Peyer's patch (tissue), 4 donors: ENCODE data around the gene NTN4.

Experiments used
- POLR2A ChIP-seq, 2 donors: fragments of 450-650 bp; IDR thresholded peaks; one replicate each; pipeline ENCODE4 v1.5.1; 2017; ENCODE audit warnings: antibody characterized with exemption in 2 of 2, mild to moderate bottlenecking in 2 of 2, moderate library complexity in 2 of 2
- TF ChIP-seq, protein P1 (sequence below), 6 experiments: fragments of 450-650 bp in 4 of 6; fragments of 200-600 bp in 2 of 6; sonication (generic) in 1 of 6; IDR thresholded peaks; one replicate each; pipeline ENCODE4 v1.5.1; 2017 to 2019; ENCODE audit warnings: antibody characterized with exemption in 6 of 6, mild to moderate bottlenecking in 3 of 6, moderate library complexity in 1 of 6

- TF ChIP-seq, protein P1, sequence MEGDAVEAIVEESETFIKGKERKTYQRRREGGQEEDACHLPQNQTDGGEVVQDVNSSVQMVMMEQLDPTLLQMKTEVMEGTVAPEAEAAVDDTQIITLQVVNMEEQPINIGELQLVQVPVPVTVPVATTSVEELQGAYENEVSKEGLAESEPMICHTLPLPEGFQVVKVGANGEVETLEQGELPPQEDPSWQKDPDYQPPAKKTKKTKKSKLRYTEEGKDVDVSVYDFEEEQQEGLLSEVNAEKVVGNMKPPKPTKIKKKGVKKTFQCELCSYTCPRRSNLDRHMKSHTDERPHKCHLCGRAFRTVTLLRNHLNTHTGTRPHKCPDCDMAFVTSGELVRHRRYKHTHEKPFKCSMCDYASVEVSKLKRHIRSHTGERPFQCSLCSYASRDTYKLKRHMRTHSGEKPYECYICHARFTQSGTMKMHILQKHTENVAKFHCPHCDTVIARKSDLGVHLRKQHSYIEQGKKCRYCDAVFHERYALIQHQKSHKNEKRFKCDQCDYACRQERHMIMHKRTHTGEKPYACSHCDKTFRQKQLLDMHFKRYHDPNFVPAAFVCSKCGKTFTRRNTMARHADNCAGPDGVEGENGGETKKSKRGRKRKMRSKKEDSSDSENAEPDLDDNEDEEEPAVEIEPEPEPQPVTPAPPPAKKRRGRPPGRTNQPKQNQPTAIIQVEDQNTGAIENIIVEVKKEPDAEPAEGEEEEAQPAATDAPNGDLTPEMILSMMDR (IDR thresholded peaks at IDR 0.05): no peak
- TF ChIP-seq POLR2A (IDR thresholded peaks at IDR 0.05): no peak
Observed at GRCh38 chr12:95759039-95759438, 31.5 kb downstream of the NTN4 start.
